HG02623 (cell line): ENCODE results near the gene AREL1.
"Not testable (repeated sequence)": the region's sequence is repeated elsewhere in the genome, so short reads cannot be mapped to it uniquely, and the experiment has no call there.

Experiments
- ATAC-seq: cut with Tn5 transposase; IDR thresholded peaks from one replicate; pipeline ENCODE4 v1.9.1; 2021; ENCODE audit warnings: moderate library complexity; ENCODE audit not compliant: unreplicated experiment

AREL1 gene

GRCh38 chr14:74712499-74713394, at the start of gene AREL1, which contains the start of gene FCF1:
TSS of gene AREL1 (minus strand) at chr14:74713080. CDS start at chr14:74685615, 27,465 bp downstream.
TSS of gene FCF1 (plus strand) at chr14:74713144. CDS start at chr14:74713198, 54 bp downstream.
- ATAC-seq, result peak; percentile 95

GRCh38 chr14:74758505-74758904, 45.6 kb upstream of the AREL1 start:
- ATAC-seq, result not testable (repeated sequence)

- ATAC-seq, result no peak
These were observed 43.4 kb upstream of the AREL1 start for GRCh38 chr14:74756326-74756725.

GRCh38 chr14:74754899-74755298, 42.0 kb upstream of the AREL1 start:
- no peak for ATAC-seq

GRCh38 chr14:74754157-74754556, 41.3 kb upstream of the AREL1 start:
- no peak for ATAC-seq

- ATAC-seq, result no peak
These were observed 34.4 kb upstream of the AREL1 start for GRCh38 chr14:74747237-74747636.

- ATAC-seq, result no peak
These were observed 26.6 kb upstream of the AREL1 start for GRCh38 chr14:74739293-74740030.

GRCh38 chr14:74737753-74738325, 25.0 kb upstream of the AREL1 start:
- ATAC-seq, result no peak

GRCh38 chr14:74735125-74735524, 22.2 kb upstream of the AREL1 start:
- no peak for ATAC-seq

- ATAC-seq, result no peak
These were observed 20.3 kb upstream of the AREL1 start for GRCh38 chr14:74733221-74733620.

GRCh38 chr14:74732387-74732786, 19.5 kb upstream of the AREL1 start:
- no peak for ATAC-seq

- ATAC-seq, result no peak
These were observed 10.3 kb upstream of the AREL1 start for GRCh38 chr14:74723134-74723533.

GRCh38 chr14:74720526-74720925, 7.6 kb upstream of the AREL1 start:
- ATAC-seq, result no peak

- no peak for ATAC-seq
These were observed 485 bp upstream of the AREL1 start for GRCh38 chr14:74713395-74713735.

- ATAC-seq, result no peak
These were observed 1.2 kb downstream of the AREL1 start for GRCh38 chr14:74711651-74712050.

- ATAC-seq, result no peak
These were observed 2.4 kb downstream of the AREL1 start for GRCh38 chr14:74710480-74710879.

- ATAC-seq, result no peak
These were observed 7.0 kb downstream of the AREL1 start for GRCh38 chr14:74705613-74706500.

GRCh38 chr14:74704656-74705055, 8.2 kb downstream of the AREL1 start:
- ATAC-seq, result no peak

- no peak for ATAC-seq
These were observed 9.8 kb downstream of the AREL1 start for GRCh38 chr14:74703043-74703442.

- no peak for ATAC-seq
These were observed 10.6 kb downstream of the AREL1 start for GRCh38 chr14:74702293-74702692.

- no peak for ATAC-seq
These were observed 14.4 kb downstream of the AREL1 start for GRCh38 chr14:74698465-74698864.
